Measurements from ENCODE around the gene C2CD4D.

GRCh38 chr1:151828921-151829320, 10.7 kb downstream of the C2CD4D start:
- TF ChIP-seq CTCF (IDR thresholded peaks at IDR 0.05 in 8 of 11, conservative IDR thresholded peaks at IDR 0.05 in 3 of 11) (no peak), POLR2A (IDR thresholded peaks at IDR 0.05) (no peak)

Measured in spleen (tissue), 7 donors.